ENCODE results near the gene ACTR8. TPM values are rescaled to one million over a fixed set of nuclear protein-coding genes. Genes with fewer than 3 reads are reported as not detected.

Gene ACTR8, protein sequence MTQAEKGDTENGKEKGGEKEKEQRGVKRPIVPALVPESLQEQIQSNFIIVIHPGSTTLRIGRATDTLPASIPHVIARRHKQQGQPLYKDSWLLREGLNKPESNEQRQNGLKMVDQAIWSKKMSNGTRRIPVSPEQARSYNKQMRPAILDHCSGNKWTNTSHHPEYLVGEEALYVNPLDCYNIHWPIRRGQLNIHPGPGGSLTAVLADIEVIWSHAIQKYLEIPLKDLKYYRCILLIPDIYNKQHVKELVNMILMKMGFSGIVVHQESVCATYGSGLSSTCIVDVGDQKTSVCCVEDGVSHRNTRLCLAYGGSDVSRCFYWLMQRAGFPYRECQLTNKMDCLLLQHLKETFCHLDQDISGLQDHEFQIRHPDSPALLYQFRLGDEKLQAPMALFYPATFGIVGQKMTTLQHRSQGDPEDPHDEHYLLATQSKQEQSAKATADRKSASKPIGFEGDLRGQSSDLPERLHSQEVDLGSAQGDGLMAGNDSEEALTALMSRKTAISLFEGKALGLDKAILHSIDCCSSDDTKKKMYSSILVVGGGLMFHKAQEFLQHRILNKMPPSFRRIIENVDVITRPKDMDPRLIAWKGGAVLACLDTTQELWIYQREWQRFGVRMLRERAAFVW
- 14.9 to 19.0 TPM (median 16.7 TPM) in 5 replicates for total RNA-seq (2022; extraction: Qiagen RNA extraction; ENCODE audit: low read depth)

DNA sequence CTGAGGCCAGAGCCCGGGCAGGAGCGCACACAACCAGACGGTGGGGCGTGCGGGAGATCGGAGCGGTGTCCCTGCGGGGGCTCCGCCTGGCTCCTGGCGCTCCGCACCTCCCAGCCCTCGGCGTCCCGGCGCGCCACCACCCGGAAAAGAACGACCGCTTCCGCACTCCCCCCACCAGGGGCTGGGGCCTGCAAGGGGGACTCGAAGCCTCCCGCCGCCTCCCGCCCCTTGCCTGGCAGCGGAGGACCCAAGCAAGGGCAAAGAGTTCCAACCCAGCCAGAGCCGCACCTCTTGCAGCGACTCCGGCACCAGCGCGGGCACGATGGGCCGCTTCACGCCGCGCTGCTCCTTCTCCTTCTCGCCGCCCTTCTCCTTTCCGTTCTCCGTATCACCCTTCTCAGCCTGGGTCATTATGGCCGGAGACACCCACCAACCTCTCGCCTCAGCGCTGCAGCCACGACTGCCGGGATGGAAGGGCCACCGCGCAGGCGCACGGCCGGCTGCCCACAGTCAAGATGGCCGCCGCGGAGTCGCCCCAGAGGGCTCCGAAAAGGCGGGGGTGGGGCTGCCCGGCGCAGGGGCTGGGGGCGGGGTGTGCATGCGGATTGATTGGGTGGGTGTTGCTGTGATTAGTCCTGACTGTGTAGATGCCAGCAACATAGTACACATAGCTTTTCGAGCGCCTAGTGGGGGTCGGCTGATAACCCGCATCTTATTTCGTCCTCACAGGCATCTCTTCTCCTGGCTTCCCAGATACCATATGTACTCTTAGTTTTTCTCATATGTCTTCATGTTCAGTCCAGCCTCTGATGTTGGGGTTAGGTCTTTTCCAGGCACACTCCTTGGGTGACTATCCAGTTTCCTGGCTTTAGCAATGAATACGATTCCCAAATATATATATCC is at the start of gene ACTR8:
Gene ACTR8, minus strand, starts transcription at position 462 of the 903 bp plus-strand sequence. Its CDS starts 51 bp downstream, at position 411.

GRCh38 chr3:53891497-53892285 is 9.7 kb upstream of the ACTR8 start, which contains the start of gene SELENOK:
Gene SELENOK (minus strand): TSS chr3:53891859.

DNA sequence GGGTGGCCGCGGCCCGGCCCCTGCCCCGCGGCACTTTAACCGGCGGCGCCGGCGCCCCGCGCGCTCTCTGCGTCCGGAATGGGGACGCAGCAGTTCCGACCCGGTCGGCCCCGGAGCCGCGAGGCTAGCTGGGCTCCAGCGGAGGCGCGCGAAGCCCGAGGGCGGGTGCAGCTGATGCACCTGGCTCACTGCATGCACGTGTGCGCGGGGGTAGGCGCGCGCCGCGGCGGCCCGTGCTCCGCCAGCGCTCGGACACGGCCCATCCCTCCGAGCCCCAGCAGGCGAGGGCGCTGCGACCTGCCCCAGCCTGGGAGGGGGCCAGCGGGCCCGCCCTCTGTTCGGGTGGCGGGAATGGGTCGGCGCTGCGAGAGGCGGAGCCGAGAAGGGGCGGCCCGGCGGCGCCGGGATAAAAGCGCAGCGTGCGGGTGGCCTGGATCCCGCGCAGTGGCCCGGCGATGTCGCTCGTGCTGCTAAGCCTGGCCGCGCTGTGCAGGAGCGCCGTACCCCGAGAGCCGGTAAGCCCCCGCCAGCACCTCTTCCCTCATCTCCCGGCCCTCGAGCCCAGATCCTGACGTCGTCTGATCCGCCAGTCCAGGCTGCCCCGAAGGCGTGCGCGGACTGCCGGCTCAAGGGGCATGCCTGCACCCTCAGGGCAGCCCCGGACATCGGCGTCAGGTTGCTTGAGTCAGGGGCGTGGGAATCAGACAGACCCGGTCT is 35.7 kb downstream of the ACTR8 start, which contains the start of the genes CHDH and IL17RB:
Gene CHDH, minus strand, starts transcription at position 286 of the 717 bp plus-strand sequence. CDS start 22,411 bp downstream, outside the sequence.
Gene IL17RB, plus strand, starts transcription at position 435 of the 717 bp plus-strand sequence. Its CDS starts 21 bp downstream, at position 456.

Other genes with a start within 250 kb of the ACTR8 start
- gene CHDH, start 35.7 kb downstream of the ACTR8 start, total RNA-seq (2022; extraction: Qiagen RNA extraction; ENCODE audit: low read depth) = 2.2 to 3.2 TPM (median 2.6 TPM) in 5 replicates
- 0.81 to 1.3 TPM (median 1.0 TPM) in 5 replicates for gene IL17RB, start 35.6 kb downstream of the ACTR8 start, total RNA-seq (2022; extraction: Qiagen RNA extraction; ENCODE audit: low read depth)
- 19.7 to 37.0 TPM (median 24.5 TPM) in 5 replicates for gene SELENOK, start 9.7 kb upstream of the ACTR8 start, total RNA-seq (2022; extraction: Qiagen RNA extraction; ENCODE audit: low read depth)
- 0.03 to 0.05 TPM (median 0.05 TPM) in 3 of 5 replicates, not detected in the others for gene CACNA2D3, start 240.4 kb upstream of the ACTR8 start, total RNA-seq (2022; extraction: Qiagen RNA extraction; ENCODE audit: low read depth)